ENCODE measurements around the gene TICAM1.
"Not testable (repeated sequence)": the region's sequence is repeated elsewhere in the genome, so short reads cannot be mapped to it uniquely, and the experiment has no call there.

The TICAM1 gene

DNA sequence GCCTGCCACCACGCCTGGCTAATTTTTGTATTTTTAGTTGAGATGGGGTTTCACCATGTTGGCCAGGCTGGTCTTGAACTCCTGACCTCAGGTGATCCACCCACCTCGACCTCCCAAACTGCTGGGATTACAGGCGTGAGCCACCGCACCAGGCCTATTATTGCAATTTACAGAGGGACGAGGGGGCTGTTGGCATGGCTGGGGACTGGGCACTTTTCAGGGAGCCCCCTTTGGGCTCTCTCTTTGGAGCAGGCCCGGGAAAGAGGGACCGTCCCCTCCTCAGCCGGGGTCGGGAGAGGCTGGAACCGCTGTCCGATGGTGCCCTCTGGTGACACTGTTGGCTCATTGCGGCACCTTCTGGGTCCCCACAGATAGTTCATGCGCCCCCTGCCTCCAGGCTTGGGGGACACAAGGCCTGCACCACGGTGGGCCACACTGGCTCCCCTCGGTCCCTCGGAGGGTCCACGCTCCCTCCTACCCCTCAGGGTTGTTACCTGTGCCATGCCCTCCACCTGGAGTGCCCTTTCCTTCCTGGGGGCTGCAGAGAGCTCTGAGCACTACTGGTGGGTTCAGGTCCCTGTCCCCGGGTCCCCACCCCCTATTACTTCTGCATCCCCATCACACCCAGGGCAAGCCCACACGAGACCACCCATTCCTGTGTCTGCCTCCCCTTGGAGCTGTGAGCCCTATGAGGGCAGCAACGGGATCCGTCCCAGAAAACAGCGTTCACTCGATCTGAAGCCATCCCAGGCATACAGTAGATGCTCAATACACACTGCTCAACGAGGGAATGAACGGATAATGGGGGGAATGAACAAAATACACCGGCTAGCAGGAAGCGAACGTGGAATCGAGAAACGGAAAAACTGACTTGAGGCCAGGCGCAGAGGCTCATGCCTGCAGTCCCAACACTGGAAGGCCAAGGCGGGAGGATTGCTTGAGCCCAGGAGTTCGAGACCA, 27.5 kb downstream of the TICAM1 start:
- DNase-seq, result no peak

DNA sequence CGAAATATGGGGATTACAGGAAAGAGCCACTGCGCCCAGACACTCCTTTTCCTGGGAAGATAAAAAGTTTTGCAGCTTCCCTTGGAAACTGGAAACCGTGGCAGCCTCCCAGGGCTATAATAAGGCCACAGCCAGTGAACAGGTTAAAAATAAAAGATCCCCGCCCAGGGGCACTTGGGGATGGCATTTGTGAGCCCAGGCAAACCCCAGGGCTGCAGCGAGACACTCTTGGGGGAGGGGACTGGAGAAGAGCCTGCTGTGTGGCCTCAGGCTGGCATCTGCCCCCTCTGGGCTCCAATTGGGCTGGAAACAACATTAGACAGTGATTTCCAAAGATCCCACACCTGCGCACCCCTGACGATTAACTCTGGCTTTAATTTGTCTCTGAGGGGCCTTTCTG, 28.8 kb downstream of the TICAM1 start:
- DNase-seq, result no peak

GRCh38 chr19:4801085-4801619, 30.4 kb downstream of the TICAM1 start:
- no peak for DNase-seq

- DNase-seq, result no peak
Measured at GRCh38 chr19:4800591-4801081, 30.9 kb downstream of the TICAM1 start.

DNA sequence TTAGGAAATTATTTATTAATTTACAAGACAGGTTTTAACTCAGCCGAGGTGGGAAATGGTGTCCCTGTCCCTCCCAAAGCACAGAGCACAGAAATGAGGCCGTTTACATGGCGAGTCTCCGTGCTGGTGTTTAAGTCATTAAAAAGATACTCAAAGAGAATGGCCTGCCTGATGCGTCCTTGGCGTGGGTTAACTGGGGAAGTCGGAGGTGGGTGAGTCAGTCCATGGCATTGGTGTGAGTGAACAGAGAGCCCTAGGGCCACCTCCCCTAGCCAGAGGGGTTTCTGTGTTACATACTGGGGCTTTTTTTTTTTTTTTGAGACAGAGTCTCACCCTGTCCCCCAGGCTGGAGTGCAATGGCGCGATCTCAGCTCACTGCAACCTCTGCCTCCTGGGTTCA, 36.1 kb downstream of the TICAM1 start:
- no peak for DNase-seq

DNA sequence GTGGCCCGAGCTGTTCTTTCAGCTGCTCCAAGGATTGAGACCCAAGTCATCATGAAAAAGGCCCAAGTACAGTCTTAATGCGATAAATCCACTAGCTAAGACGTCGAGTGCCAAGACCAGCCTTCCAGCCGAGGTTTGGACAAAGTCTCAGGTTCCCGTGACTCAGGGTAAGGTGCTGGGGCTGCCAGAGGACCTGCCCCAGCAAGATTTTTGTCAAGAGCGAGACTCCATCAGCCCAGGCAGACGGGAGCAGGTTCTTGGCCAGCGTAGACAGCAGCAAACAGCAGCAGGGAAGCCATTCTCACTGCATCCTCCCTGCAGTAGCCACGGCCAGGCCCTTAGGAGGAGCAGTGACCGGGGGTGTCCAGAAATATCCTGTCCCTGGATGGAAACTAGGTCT, 36.5 kb downstream of the TICAM1 start:
- DNase-seq, result no peak

GRCh38 chr19:4793278-4793677, 38.2 kb downstream of the TICAM1 start:
- DNase-seq, result not testable (repeated sequence)

DNA sequence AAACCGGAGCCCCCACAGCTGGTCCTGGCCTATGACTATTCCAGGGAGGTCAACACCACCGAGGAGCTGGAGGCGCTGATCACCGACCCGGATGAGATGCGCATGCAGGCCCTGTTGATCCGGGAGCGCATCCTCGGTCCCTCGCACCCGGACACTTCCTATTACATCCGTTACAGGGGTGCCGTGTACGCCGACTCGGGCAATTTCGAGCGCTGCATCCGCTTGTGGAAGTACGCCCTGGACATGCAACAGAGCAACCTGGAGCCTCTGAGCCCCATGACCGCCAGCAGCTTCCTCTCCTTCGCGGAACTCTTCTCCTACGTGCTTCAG, 38.7 kb downstream of the TICAM1 start:
- not testable (repeated sequence) for DNase-seq

DNA sequence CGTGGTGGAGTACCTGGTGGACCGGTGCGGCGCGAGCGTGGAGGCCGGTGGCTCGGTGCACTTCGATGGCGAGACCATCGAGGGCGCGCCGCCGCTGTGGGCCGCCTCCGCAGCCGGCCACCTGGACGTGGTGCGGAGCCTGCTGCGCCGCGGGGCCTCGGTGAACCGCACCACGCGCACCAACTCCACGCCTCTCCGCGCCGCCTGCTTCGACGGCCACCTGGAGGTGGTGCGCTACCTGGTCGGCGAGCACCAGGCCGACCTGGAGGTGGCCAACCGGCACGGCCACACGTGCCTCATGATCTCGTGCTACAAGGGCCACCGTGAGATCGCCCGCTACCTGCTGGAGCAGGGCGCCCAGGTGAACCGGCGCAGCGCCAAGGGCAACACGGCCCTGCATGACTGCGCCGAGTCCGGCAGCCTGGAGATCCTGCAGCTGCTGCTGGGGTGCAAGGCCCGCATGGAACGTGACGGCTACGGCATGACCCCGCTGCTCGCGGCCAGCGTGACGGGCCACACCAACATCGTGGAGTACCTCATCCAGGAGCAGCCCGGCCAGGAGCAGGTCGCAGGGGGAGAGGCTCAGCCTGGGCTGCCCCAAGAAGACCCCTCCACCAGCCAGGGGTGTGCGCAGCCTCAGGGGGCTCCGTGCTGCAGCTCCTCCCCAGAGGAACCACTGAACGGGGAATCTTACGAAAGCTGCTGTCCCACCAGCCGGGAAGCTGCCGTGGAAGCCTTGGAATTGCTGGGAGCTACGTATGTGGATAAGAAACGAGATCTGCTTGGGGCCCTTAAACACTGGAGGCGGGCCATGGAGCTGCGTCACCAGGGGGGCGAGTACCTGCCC, 39.3 kb downstream of the TICAM1 start:
- DNase-seq, result not testable (repeated sequence)

- peak; percentile 99 to 100 for DNase-seq
Measured at GRCh38 chr19:4791183-4792018, 40.1 kb downstream of the TICAM1 start, which contains the start of gene FEM1A. TSS of gene FEM1A (plus strand) at chr19:4791734. CDS start at chr19:4791855, 121 bp downstream.

DNA sequence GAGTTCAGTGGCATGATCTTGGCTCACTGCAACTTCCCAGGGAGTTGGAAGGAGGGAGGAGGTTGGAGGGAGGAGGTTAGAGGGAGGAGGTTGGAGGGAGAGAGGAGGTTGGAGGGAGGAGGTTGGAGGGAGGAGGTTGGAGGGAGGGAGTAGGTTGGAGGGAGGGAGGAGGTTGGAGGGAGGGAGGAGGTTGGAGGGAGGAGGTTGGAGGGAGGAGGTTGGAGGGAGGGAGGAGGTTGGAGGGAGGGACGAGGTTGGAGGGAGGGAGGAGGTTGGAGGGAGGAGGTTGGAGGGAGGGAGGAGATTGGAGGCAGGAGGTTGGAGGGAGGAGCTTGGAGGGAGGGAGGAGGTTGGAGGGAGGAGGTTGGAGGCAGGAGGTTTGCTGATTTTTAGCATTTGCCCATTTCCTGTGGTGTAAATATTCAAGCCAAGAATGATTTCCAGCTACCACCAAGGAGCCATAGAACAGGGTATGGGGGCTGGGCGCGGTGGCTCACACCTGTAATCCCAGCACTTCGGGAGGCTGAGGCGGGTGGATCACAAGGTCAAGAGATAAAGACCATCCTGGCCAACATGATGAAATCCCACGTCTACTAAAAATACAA, 45.0 kb downstream of the TICAM1 start:
- DNase-seq, result not testable (repeated sequence)

GRCh38 chr19:4781801-4782200, 49.7 kb downstream of the TICAM1 start:
- no peak for DNase-seq

GRCh38 chr19:4780860-4781259, 50.7 kb downstream of the TICAM1 start:
- no peak for DNase-seq

DNA sequence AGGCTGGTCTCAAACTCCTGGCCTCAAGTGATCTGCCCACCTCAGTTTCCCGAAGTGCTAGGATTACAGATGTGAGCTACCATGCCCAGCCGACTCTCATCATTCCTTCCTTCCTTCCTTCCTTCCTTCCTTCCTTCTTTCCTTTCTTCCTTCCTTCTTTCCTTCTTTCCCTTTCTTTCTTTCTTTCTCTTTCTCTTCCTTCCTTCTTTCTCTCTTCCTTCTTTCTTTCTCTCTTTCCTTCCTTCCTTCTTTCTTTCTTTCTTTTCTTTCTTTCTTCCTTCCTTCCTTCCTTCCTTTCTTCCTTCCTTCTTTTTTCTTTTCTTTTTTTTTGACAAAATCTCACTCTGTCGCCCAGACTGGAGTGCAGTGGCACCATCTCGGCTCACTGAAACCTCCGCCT, 53.4 kb downstream of the TICAM1 start:
- DNase-seq, result not testable (repeated sequence)

GRCh38 chr19:4776436-4777211, 54.9 kb downstream of the TICAM1 start:
- DNase-seq, result no peak

- DNase-seq, result no peak
Measured at GRCh38 chr19:4775627-4776152, 55.8 kb downstream of the TICAM1 start.

DNA sequence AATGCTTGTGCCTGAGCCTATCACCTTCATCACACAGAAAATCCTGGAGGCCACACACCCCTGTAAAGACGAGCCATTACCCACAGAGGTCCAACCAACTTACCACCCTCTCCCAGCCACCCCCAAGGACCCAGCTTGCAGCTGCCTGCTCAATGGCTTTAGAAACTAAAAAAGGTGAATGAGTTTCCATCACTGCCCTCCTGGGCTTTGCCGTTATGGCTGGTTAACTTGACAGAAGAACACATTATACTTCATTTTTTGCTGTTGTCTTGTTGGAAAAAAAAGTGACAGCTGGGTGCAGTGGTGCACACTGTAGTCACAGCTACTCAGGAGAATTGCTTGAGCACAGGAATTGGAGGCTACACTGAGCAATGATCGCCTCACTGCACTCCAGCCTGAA, 57.4 kb downstream of the TICAM1 start:
- DNase-seq, result no peak

GRCh38 chr19:4773047-4773640, 58.4 kb downstream of the TICAM1 start:
- DNase-seq, result no peak

- no peak for DNase-seq
Measured at GRCh38 chr19:4772566-4772965, 58.9 kb downstream of the TICAM1 start.

Data from cerebellar nuclear complex (tissue), 1 donor.